AG04450 (cell line): ENCODE measurements around the gene TMEM11. TPM values are rescaled to one million over a fixed set of nuclear protein-coding genes. Genes with fewer than 3 reads are reported as not detected.
"Not testable (repeated sequence)": the region's sequence is repeated elsewhere in the genome, so short reads cannot be mapped to it uniquely, and the experiment has no call there.

Experiments used
- CTCF ChIA-PET: fragments of 300-600, 350-600 bp; formaldehyde crosslinking; extraction: SDS; loops from one replicate; lab custom pipeline; 2022; ENCODE audit warnings: antibody characterized with exemption, inconsistent platforms; lab: Charles Lee
- POLR2A ChIA-PET: fragments of 350-600 bp; formaldehyde crosslinking; extraction: SDS; loops from one replicate; lab custom pipeline; 2021; ENCODE audit warnings: antibody characterized with exemption, inconsistent platforms; lab: Yijun Ruan, JAX
- DNase-seq: peaks from one replicate; pipeline ENCODE4 v3.0.0-alpha.2; 2011; ENCODE audit warnings: low read depth, low spot score
- H3K27ac ChIP-seq: one replicate; pipeline ENCODE4 v1.5.1; 2012; ENCODE audit warnings: low read depth, low read length, control low read depth
- H3K27me3 ChIP-seq: one replicate; pipeline ENCODE4 v1.6.0; 2012; ENCODE audit warnings: low read length; ENCODE audit not compliant: control insufficient read depth, insufficient read depth
- H3K4me3 ChIP-seq: 2 replicates; pipeline ENCODE4 v1.5.1; 2011; ENCODE audit warnings: mild to moderate bottlenecking, low read depth, low read length, control low read depth
- H3K9me3 ChIP-seq: 2 replicates; pipeline ENCODE4 v1.5.1; 2012; ENCODE audit warnings: low read length; ENCODE audit not compliant: control insufficient read depth, insufficient read depth
- polyA plus RNA-seq: library from polyadenylated mRNA; depleted of rRNA; stranded (reverse); fragments of >200 nt; gene quantifications from 2 replicates; pipeline ENCODE4 v1.2.3, GENCODE V29; 2011
- TF ChIP-seq, protein P1 (sequence below): IDR thresholded peaks from 2 replicates; pipeline ENCODE4 v1.5.1; 2011; ENCODE audit warnings: low read depth, low read length, control low read depth, inconsistent platforms

TMEM11 gene
- polyA plus RNA-seq, 1 experiment = 27.5 TPM

DNA sequence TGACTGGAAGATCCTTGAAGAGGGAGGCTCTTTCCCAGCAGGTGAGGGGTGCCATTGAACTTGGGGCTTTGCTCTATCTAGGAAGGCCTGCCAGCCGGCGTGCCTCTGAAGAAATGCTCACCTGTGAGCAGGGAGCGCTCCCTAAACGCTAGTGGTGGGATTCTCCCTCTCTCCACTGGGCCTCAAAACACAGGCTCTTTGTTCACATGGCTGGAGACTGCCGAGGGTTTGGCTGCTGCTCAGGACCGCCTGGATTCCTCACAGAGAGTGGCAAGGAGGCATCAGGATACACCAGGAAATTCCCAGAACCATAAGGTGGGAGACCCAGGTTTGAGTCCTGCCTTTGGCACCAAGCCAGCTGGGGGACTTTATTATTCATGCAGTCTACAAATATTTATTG, 17.6 kb upstream of the TMEM11 start:
- no peak for DNase-seq
- no peak overlapping the region for H3K4me3 ChIP-seq
- no peak overlapping the region for H3K27ac ChIP-seq
- TF ChIP-seq, protein P1, sequence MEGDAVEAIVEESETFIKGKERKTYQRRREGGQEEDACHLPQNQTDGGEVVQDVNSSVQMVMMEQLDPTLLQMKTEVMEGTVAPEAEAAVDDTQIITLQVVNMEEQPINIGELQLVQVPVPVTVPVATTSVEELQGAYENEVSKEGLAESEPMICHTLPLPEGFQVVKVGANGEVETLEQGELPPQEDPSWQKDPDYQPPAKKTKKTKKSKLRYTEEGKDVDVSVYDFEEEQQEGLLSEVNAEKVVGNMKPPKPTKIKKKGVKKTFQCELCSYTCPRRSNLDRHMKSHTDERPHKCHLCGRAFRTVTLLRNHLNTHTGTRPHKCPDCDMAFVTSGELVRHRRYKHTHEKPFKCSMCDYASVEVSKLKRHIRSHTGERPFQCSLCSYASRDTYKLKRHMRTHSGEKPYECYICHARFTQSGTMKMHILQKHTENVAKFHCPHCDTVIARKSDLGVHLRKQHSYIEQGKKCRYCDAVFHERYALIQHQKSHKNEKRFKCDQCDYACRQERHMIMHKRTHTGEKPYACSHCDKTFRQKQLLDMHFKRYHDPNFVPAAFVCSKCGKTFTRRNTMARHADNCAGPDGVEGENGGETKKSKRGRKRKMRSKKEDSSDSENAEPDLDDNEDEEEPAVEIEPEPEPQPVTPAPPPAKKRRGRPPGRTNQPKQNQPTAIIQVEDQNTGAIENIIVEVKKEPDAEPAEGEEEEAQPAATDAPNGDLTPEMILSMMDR = no peak
- peaks cover 5% of the 10 kb centered on the region; the same call in 1 of the 2 replicates for H3K9me3 ChIP-seq
- H3K27me3 ChIP-seq = no peaks in the 10 kb centered on the region
- ChIA-PET CTCF (interaction anchor here (2.7 kb wide), 1 partner anchor 102 kb away, joined by 7 read pairs; no protein-coding TSS in a partner anchor), POLR2A (no interaction called here)

DNA sequence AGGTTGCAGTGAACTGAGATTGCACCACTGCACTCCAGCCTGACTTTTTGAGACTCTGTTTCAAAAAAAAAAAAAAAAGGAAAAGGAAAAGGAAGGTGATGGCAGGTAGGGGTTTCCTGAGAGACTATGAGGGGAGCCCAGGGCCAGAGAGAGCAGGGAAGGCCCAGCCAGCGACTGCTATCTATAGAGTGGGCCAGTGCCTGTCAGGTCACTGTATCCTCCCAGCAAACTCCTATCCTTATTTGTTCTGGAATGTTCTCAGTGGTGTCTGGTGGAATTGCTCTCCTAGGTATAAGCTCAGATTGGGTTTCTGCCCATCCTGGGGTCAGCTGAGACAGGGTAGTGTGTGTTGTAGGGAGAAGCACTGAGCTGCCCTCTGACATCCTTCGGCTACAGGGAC, 14.9 kb upstream of the TMEM11 start:
- TF ChIP-seq, protein P1 = no peak
- DNase-seq = no peak
- H3K4me3 ChIP-seq = no peak overlapping the region
- peaks cover 5% of the 10 kb centered on the region; the same call in 1 of the 2 replicates for H3K9me3 ChIP-seq
- H3K27ac ChIP-seq = no peak overlapping the region
- no peaks in the 10 kb centered on the region for H3K27me3 ChIP-seq
- ChIA-PET POLR2A (no interaction called here), CTCF (no interaction called here)

DNA sequence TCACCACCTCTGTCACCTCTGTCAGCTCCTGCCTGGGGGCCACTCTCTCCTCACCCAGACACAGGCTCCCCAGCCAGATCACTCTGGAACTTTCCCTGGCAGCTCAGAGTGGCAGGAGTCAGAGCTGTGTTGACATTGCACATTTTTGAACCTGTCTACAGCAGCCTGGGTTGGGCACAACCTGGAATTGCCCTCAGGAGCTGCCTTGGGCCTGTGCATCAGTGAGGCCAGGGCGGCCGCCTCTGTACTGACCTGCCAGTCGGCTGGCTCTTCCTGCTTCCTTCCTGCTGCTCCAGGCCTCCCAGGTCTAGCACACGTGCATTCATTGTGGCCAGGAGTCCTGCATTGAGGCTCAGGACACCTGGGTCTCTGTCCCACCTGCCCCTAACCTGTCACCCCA, 14.2 kb upstream of the TMEM11 start:
- ChIA-PET POLR2A (no interaction called here), CTCF (no interaction called here)
- no peak for DNase-seq
- Histone ChIP-seq H3K27ac (no peak overlapping the region), H3K4me3 (no peak overlapping the region), H3K9me3 (peaks cover 5% of the 10 kb centered on the region; the same call in 1 of the 2 replicates), H3K27me3 (no peaks in the 10 kb centered on the region)
- TF ChIP-seq, protein P1 = no peak

DNA sequence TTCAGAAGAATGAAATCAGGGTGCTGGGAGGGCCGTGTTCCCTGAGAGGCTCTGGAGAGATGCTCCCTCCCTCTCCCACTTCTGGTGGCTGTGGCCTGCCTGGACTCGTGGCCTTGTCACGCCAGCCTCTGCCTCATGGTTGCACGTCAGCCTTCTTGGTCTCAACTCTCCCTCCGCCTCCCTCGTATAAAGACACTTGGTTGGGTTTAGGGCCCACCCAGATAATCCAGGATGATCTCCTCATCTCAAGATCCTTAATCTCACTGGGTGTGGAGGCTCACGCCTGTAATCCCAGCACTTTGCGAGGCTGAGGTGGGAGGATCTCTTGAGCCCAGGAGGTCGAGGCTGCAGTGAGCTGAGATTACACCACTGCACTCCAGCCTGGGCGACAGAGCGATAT, 13.3 kb upstream of the TMEM11 start:
- H3K4me3 ChIP-seq, H3K27ac ChIP-seq, H3K27me3 ChIP-seq, POLR2A ChIA-PET, DNase-seq, H3K9me3 ChIP-seq: not testable (repeated sequence)
- CTCF ChIA-PET = interaction anchor here (2.1 kb wide), 1 partner anchor 13 kb away, joined by 6 read pairs; no protein-coding TSS in a partner anchor

DNA sequence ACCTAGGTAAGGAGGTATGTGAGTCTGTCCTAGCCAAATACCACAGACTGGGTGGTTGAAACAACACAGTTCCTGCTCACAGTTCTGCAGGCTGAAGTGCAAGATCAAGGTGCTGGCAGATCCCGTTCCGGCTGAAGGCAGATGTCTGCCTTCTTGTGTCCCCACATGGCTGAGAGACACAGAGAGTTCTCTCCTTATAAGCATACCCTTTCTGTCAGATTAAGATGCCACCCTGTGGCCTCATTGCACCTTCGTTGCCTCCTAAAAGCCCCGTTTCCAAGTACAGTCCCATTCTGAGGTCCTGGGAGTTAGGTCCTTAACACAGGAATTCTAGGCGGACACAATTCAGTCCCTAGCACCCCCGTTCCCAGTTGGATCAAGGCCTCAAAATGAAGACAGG, 9.1 kb upstream of the TMEM11 start:
- CTCF ChIA-PET = no interaction called here
- H3K9me3 ChIP-seq = peaks cover 8% of the 10 kb centered on the region; the same call in 1 of the 2 replicates
- H3K27ac ChIP-seq = no peak overlapping the region
- TF ChIP-seq, protein P1 = no peak
- no peaks in the 10 kb centered on the region for H3K27me3 ChIP-seq
- POLR2A ChIA-PET = no interaction called here
- no peak overlapping the region for H3K4me3 ChIP-seq
- DNase-seq = no peak
